ENCODE data around the gene SBDS.
"Not testable (repeated sequence)": the region's sequence is repeated elsewhere in the genome, so short reads cannot be mapped to it uniquely, and the experiment has no call there.

SBDS gene

DNA sequence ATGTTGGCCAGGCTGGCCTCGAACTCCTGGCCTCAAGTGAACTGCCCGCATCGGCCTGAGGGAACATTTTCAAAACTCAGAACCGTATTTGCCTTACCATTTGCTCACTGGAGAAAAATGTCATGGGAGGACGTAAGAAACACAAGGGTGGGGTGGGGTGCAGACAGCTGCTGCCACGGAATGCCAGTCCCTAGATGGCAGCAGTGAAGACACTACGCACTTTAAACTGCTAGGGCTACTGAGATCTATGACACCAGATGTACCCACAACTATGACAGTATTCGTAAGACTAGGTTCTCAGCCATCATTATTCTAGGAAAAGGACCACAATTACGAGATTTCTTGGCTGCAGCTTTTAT lies 716 bp downstream of the SBDS start:
- peak; percentile 45 for DNase-seq (ENCODE audit: low read depth)

DNA sequence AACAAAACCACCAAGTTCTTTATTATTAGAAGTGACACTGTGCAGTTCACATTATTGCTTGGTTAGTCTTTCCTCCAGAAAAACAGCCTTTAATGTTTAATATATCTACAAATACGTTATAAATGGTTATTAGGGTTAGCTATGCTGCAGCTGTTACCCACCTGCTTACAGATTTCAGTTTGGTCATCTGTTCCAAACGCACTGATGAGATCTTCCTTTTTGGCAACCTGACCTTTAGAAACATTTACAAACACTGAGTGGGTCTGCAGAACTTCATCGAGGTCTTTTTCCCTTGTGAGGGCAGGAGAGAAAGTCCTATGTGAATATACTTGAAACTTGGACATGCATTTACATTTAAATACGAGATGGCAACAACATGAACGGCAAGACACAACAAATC lies 1.3 kb downstream of the SBDS start:
- not testable (repeated sequence) for DNase-seq (ENCODE audit: low read depth)

DNA sequence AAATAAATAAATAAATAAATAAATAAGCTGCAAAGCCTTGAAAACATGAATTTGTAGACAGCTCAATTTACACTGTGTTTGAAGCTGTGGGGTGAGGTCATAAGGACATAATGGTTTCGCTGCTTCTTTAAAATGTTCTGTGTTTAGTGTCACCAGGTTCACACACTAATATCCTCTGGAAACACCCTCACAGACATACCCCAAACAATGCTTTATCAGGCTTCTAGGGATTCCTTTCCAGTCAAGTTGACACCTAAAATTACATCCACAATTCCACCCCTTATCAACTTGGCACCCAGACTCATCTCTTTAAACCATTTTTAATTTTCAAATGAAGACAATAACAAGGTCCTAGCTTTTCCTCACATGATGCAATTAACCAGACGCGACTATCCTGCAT lies 5.8 kb downstream of the SBDS start:
- DNase-seq (ENCODE audit: low read depth): not testable (repeated sequence)

DNA sequence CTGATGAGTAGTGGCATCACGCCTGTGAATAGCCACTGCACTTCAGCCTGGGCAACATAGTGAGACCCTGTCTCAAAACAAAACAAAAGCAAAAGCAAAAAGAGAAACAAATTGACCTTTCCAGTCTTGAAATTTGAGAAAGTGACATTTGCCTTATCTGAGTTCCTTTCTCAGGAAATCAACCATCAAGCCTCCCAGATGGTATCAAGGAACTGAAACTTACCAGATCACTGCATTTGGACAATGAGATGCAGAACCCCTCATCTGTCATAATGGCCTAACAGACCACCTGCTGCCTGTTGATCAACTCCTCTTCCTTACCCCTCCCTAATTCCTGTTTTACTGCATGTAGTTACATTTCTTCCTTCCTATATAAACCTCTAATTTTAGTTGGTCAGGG lies 15.1 kb downstream of the SBDS start:
- DNase-seq (ENCODE audit: low read depth): not testable (repeated sequence)

DNA sequence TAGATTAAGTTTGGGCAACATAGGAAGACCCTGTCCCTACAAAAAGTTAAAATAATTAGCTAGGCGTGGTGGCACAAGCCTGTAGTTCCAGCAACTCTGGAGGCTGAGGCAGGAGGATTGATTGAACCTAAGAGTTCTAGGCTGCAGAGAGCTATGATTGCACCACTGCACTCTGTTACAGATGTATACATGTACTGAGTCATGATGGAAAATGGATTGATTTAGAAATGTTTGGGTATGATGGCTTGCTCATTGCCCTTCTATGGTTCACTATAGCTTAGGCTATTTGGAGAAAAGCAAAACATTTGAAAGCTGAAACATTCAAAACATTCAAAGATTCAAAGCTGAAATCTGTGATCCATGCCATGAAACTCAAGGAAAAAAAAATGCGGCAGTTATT lies 16.4 kb downstream of the SBDS start:
- DNase-seq (ENCODE audit: low read depth): not testable (repeated sequence)

DNA sequence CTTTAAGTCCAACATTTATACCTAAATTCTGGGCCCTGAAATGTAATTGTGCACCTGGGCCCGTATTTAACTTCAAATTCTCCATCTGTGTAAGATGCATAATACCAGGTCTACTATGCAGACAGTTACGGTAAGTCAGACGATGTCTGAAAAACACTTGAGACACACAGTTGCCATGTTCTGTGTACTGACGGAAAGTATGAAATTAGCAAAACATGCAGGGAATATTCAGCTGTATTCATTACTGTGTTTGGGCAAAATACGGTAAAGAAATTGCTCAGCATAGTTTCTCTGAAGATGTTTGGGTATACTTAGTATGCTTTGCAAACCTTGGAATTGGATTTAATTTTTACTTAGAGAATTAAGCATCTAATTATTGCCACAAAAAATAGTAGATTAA lies 17.1 kb downstream of the SBDS start:
- DNase-seq (ENCODE audit: low read depth): not testable (repeated sequence)

DNA sequence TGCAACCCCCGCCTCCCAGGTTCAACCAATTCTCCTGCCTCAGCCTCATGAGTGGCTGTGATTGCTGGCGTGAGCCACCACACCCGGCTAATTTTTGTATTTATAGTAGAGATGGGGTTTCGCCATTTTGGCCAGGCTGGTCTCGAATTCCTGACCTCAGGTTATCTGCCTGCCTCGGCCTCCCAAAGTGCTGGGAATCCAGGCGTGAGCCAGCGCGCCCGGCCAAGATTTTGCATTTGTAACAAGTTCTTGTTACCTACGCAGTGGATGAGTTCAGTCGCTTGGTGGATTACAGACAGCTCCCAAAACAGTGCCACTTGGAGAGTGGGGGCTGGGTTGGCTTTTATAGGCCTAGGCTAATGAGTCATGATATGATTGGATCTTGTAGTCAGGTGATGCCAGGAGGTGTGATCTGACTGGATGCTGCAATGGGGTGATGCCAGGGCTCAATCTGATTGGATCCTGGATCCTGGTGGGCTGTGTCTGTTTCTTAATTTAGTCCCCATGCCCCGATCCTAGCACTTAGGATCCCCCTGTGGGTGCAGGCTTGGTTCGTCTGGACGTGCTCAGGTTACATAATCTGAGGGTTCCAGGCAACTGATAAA lies 20.3 kb downstream of the SBDS start:
- DNase-seq (ENCODE audit: low read depth): no peak

DNA sequence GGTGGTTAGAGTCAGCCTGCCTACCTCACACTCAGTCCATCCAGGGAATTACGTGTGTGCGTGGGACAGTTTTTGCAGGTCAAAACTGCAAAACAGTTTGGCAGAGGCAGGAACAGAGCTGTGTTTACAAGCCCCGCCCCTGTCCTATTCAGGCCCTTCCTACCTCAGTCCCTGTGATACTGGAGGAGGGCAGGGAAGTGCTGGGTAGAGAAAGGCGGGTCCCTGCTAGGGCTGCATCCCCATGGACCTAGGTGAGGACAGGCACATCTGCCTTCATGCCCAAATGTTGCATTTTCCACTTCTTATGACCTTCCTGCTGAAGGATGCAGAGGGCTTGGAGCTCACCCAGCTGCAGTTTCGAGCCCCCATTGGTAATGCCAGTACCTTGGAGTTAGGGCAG lies 25.1 kb downstream of the SBDS start:
- DNase-seq (ENCODE audit: low read depth): no peak

DNA sequence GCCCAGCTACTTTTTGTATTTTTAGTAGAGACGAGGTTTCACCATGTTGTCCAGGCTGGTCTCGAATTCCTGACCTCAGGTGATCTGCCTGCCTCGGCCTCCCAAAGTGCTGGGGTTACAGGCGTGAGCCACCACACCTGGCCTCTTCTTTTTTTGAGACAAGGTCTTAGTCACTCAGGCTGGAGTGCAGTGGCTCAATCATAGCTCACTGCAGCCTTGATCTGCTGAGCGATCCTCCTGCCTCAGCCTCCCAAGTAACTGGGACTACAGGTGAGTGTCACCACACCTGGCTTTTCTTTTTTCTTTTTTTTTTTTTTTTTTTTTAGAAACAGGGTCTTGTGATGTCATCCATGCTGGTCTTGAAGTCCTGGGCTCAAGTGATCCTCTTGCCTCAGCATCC lies 26.4 kb downstream of the SBDS start:
- not testable (repeated sequence) for DNase-seq (ENCODE audit: low read depth)

DNA sequence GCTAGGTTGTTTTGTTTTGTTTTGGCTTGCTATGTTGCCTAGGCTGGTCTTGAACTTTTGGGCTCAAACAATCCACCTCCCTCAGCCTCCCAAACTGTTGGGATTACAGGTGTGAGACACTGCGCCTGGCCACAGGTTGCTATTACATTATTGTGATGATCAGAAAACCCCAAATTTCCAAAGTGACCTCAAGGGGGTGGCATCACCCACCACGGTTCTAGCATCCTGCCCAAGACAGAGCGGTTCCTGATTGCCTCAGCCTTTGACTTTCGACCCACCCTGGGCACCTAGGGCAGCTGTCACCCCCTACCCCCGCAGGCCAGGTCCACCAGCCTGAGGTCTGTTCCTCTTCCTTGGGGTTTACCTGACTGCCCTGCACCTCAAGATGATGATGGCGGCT lies 28.4 kb downstream of the SBDS start:
- DNase-seq (ENCODE audit: low read depth): no peak

DNA sequence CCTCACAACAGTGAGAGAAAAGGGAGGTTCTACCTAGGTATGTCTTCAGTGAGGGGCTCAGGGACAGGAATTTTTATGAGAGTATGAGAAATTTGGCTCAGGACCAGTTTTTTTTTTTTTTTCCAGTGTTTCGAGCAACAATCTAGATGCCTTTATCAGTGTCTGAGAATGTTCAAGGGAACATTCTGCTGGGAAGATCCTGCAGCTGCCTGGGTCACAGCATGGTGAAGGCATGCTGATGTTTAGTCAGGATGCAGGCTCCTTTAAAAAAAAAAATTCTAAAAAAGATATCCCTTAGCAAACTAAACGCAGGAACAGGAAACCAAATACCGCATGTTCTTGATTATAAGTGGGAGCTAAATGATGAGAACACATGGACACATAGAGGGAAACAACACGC lies 31.0 kb downstream of the SBDS start:
- DNase-seq (ENCODE audit: low read depth): no peak

DNA sequence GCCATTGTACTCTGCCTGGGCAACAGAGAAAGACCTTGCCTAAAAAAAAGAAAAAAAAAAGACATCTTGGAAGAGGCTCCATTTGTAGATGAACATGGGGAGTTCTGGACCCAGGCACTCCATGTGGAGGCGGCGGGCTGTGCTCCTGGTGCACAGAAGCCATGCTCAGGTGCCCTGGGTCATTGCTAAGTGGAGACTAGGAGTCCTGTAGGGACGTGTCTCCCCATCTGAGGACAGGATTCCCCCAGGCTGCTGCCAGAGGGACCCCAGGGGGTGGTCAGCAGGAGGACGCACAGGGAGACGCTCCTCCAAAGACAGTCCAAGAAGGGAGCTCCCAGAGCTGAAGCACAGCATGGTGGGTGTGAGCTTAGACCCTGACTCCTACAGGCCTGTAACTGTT lies 34.3 kb downstream of the SBDS start:
- no peak for DNase-seq (ENCODE audit: low read depth)

DNA sequence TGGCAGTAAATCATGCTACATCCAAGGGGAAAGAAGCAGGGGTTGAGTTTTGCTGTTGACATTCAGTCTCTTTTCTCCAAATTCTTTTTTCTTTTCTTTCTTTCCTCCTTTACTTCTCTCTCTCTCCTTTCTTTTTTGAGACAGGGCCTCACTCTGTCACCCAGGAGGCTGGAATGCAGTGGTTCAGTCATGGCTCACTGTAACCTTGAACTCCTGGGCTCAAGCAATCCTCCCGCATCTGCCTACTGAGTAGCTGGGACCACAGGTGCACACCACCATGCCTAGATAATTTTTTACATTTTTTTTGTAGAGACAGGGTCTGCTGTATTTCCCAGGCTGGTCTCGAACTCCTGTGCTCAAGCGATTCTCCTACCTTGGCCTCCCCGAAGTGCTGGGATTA lies 35.2 kb downstream of the SBDS start:
- DNase-seq (ENCODE audit: low read depth): no peak

DNA sequence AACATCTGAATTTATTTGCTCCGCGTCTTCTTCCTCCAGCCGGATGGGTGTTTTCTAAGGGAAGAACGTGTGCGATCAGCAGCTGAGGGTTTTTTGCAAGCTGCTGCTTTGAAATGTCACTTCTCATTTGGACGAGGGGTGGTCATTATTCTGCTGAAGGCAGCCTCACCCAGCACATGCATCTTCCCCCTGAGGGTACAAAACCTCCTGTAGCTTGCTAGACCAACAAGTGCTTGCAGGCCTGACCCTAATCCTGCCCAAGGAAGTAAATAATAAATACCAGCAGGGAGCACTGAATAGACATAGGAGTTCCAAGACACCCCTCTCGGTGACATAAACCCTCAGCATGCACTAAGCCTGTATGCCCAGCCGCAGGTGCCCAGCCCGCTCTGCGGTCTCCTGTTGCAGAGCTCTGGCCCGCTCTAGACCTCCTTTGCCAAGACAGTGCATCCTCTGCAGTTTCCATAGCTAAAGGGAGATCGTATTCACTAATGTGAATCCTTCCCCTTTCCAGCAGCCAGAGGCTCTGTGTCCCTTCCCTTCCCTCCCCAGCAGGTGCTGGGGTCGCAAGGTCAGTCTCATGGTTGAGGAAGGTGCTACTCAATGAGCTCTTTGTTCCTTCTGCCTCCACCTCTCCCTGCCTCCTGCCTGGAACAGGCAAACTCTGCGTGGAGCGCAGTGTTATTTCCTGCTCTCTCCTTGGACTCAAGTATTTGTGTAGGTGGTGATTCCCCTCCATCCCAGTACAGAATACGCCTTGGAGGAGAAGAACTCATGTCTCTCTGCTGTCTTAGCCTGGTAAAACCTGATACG lies 36.6 kb downstream of the SBDS start:
- no peak for DNase-seq (ENCODE audit: low read depth)

DNA sequence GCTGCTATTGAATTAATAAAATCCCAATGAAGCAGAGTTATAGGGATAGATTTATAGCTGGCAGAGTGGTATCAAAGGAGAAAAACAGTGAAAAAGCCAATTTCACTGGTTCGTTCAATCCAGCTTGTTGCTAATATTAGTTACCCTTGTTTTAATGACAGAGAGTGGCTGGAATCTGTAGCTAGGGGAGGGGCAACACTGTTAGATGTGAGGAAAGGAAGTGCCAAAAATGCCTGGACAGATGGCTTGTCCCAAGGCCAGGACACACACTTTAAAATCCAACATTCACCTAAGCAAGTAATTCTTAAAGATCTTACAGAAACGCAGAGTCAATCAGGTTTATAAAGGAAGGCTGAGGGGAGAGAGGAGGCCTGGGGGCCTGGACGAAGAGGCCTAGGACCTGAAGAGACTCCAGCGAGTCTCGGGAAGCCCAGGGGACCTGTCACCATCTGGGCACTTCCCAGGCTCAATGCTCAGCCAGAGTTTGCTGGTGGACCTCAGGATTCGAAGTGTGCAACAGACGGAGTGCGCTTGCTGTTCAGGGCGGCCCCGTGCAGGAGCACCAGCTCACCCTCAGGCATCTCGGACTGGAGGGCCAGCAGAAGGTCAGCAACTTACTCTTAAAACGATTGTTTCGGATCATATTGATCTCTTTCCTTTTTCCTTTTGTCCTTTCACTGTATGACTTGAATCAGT lies 37.6 kb downstream of the SBDS start:
- no peak for DNase-seq (ENCODE audit: low read depth)

DNA sequence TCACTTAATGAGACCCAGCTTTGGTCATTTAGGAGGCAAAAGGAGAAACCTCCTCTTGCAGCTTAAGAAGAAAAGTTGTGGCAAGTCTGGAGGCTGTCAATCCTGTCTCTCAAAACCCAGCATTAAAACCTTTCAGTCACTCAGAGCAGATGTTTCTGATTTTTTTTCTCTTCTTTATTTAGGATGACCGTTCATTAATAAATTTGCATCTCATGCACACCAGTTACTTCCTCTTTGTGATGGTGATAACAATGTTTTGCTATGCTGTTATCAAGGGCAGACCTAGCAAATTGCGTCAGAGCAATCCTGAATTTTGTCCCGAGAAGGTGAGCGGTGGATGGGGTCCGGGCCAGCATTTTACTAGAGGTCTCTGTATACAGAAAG lies 42.4 kb downstream of the SBDS start:
- no peak for DNase-seq (ENCODE audit: low read depth)

DNA sequence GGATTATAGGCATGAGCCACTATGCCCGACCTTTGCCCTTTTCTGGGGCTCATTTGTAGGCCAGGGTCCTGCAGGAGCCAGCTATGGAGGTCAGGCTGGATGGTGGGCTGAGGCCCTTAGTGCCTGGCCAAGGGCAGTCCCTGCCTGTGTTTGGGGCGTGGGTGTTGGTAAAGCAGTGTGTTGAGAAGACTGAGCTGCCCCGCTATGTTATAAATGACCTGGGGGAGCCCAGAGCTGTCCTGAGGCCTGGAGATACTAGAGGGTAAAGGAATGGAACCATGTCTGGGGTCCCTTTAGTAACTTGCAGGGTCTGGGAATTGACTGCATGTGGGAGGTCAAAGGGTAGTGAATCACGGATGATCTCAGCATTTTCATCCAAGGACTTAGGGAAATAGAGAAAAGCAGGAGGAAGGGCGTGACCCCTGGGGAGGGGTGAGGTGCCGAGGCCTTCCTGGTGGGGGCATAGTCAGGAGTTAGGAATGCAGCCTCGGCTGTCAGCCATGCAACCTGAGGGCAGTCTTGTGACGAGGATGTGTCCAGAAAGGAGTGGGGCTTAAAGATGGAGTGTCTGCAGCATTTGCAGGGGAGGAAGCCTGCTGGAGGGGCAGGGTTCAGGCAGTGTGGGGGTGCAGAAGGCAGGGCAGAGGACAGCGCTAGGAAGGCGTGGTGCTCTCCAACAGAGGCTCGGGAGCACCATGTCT lies 42.9 kb downstream of the SBDS start:
- peak; percentile 48 for DNase-seq (ENCODE audit: low read depth)

DNA sequence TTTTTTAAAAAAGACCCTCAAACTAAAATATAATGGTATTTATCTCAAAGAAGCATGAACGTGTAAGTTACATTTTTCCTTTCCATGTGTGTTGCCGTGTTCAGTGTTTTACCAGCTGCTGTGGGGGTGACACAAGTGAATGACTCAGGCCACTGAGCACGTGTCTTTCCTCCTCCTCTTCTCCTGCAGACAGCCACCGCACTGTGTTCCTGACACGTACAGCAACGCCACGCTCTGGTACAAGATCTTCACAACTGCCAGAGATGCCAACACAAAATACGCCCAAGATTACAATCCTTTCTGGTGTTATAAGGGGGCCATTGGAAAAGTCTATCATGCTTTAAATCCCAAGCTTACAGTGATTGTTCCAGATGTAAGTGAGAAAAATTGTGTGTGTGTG lies 44.6 kb downstream of the SBDS start:
- DNase-seq (ENCODE audit: low read depth): no peak

DNA sequence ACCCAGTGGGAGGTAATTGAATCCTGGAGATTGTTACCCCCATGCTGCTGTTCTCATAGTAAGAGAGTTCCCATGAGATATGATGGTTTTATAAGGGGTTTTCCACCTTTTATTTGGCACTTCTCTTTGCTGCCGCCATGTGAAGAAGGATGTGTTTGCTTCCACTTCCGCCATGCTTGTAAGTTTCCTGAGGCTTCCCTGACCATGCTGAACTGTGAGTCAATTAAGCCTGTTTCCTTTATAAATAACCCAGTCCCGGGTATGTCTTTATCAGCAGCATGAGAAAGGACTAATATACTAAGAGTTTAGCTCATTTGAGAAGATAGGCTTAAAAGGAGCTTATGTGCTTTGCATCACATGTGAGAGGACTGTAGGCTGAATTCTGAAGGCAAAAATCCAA lies 45.1 kb downstream of the SBDS start:
- DNase-seq (ENCODE audit: low read depth): no peak

DNA sequence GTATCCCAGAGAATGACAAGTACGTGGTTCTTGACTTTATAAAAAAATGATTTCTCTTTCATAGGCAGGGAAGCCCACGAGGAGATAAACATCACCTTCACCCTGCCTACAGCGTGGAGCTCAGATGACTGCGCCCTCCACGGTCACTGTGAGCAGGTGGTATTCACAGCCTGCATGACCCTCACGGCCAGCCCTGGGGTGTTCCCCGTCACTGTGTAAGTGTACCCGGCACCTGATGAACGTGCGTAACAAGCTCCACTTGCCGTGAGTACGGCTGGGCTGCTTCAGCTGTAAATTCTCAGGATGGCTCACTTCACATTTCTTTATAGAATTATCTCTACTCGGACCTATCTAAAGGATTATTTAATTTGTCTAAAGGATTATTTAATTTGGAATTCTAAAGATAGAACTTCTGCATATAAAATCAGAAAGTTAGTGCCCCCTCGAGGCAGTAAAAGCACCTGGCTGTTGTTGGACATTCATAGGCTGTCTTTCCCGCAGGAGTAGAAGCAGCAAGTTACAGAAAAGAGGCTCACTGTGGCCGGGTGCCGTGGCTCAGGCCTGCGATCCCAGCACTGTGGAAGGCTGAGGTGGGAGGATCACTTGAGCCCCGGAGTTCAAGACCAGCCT lies 46.8 kb downstream of the SBDS start:
- no peak for DNase-seq (ENCODE audit: low read depth)

DNA sequence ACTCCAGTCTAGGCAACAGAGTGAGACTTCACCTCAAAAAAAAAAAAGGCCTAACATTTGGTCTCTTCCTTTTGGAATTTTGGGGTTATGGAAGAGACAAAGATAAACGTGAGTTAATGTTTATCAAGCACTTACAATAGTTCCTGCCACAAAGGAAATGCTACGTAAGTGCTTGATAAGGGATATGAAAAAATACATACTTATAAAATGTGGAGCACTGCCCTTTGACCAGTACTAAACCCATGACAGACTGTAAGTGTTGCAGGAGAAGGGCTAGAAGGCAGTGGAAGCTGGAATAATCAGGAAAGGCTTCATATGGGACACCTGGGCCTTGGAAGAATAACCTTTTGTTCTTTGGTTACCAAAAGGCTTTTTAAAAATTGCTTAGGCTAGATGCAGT lies 48.8 kb downstream of the SBDS start:
- no peak for DNase-seq (ENCODE audit: low read depth)

DNA sequence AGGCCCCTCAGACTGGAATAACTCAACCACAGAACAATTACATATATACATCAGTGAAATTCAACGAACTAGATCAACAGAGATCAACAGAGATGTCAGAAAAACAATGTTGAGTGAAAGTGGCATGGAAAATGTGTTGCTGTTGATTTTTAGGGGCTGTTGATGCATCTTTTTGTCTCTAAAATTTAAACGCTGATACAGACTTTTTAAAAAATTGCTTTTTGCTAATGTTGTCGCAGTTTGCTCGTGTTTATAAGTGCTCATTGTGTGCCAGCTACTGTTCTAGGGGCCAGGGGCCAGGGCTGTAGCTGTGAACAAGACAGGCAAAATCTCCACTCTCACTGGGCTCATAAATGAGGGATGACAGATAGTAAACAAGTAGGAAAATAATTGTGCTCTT lies 56.1 kb downstream of the SBDS start:
- DNase-seq (ENCODE audit: low read depth): no peak
